OCI-LY7 (cell line): Measurements from ENCODE around the gene UBL4A. TPM values are rescaled to one million over a fixed set of nuclear protein-coding genes. Genes with fewer than 3 reads are reported as not detected.
A peak's percentile ranks its signal among the peaks of the same experiment; 100 is the strongest.

Experiments
- BruUV-seq: library from RNA; stranded (reverse); fragments of 400-500 nt; replicated peaks from 2 replicates; lab custom pipeline; 2021; lab: Mats Ljungman, UMichigan
- CTCF ChIA-PET: fragments of 300-600 bp; sonication (Branson Sonifier 250); formaldehyde crosslinking; loops from one replicate; lab custom pipeline; 2022; ENCODE audit warnings: antibody characterized with exemption; ENCODE audit not compliant: unreplicated experiment; lab: Charles Lee
- POLR2A ChIA-PET: fragments of 300-600 bp; sonication (Branson Sonifier 250); formaldehyde crosslinking; loops from one replicate; lab custom pipeline; 2022; ENCODE audit warnings: antibody characterized with exemption; lab: Charles Lee
- DNase-seq: peaks from one replicate; pipeline ENCODE4 v3.0.0-alpha.2; 2015; ENCODE audit warnings: low spot score
- H2AFZ ChIP-seq: fragments of 200-600 bp; sonication (generic), shearing (Covaris generic); 2 replicates; pipeline ENCODE4 v1.6.1; 2014; ENCODE audit warnings: mild to moderate bottlenecking, antibody characterized with exemption, low read length, moderate library complexity
- H3K27ac ChIP-seq: fragments of 200-600 bp; sonication (generic); 2 replicates; pipeline ENCODE4 v1.5.1; 2014; ENCODE audit warnings: mixed run types, low read depth, mild to moderate bottlenecking, moderate library complexity, low read length, inconsistent platforms; ENCODE audit not compliant: poor library complexity, severe bottlenecking
- H3K36me3 ChIP-seq: fragments of 200-600 bp; sonication (generic); 2 replicates; pipeline ENCODE4 v1.6.1; 2014; ENCODE audit warnings: mild to moderate bottlenecking, antibody characterized with exemption, low read length, moderate library complexity, mixed read lengths; ENCODE audit not compliant: insufficient read depth
- H3K4me1 ChIP-seq: fragments of 200-600 bp; sonication (generic); 2 replicates; pipeline ENCODE4 v1.5.1; 2014; ENCODE audit warnings: mild to moderate bottlenecking, low read length; ENCODE audit not compliant: insufficient read depth, poor library complexity, severe bottlenecking
- H3K4me2 ChIP-seq: fragments of 200-600 bp; sonication (generic); 2 replicates; pipeline ENCODE4 v1.6.1; 2014; ENCODE audit warnings: mild to moderate bottlenecking, low read length
- H3K4me3 ChIP-seq: fragments of 200-600 bp; sonication (generic); 2 replicates; pipeline ENCODE4 v1.5.1; 2014; ENCODE audit warnings: mild to moderate bottlenecking, low read depth, low read length; ENCODE audit not compliant: poor library complexity, severe bottlenecking
- H3K79me2 ChIP-seq: fragments of 200-600 bp; sonication (generic); 2 replicates; pipeline ENCODE4 v1.6.1; 2016; ENCODE audit warnings: low read depth, mild to moderate bottlenecking, low read length, moderate library complexity, mixed read lengths; ENCODE audit not compliant: insufficient read depth
- H3K9me2 ChIP-seq: fragments of 200-600 bp; sonication (generic); 2 replicates; pipeline ENCODE4 v1.6.1; 2016; ENCODE audit warnings: mild to moderate bottlenecking, low read length, mixed read lengths; ENCODE audit not compliant: insufficient read depth
- H3K9me3 ChIP-seq: fragments of 200-600 bp; sonication (generic); 2 replicates; pipeline ENCODE4 v1.6.1; 2014; ENCODE audit warnings: mild to moderate bottlenecking, mixed run types, low read length, mixed read lengths
- H4K20me1 ChIP-seq: fragments of 200-600 bp; sonication (generic); 2 replicates; pipeline ENCODE4 v1.6.1; 2014; ENCODE audit warnings: mild to moderate bottlenecking, antibody characterized with exemption, low read length, moderate library complexity, mixed read lengths; ENCODE audit not compliant: insufficient read depth
- EZH2phosphoT487 ChIP-seq: fragments of 200-600 bp; sonication (generic); IDR thresholded peaks from 2 replicates; pipeline ENCODE4 v1.6.1; 2018; ENCODE audit warnings: low read depth, borderline replicate concordance, mild to moderate bottlenecking, mixed run types, antibody characterized with exemption, low read length, moderate library complexity, mixed read lengths
- intact Hi-C: fragments of 100-400 bp; cut with micrococcal nuclease; formaldehyde crosslinking; loops from one replicate; pipeline ENCODE4 v1.10.0; 2022; ENCODE audit not compliant: unreplicated experiment
- total RNA-seq, 2 experiments: library from RNA; depleted of rRNA in 1 of 2; stranded (reverse); fragments of >200 nt in 1 of 2; shearing (Covaris generic) in 1 of 2; gene quantifications; 2 replicates each; pipeline ENCODE4 v1.2.3, GENCODE V29; 2014 to 2022
- TF ChIP-seq, protein P1 (sequence below): fragments of 200-600 bp; sonication (generic); conservative IDR thresholded peaks from 2 replicates; pipeline ENCODE4 v1.5.1; 2014; ENCODE audit warnings: mild to moderate bottlenecking, antibody characterized with exemption, low read length, moderate library complexity, mixed read lengths

UBL4A gene
- total RNA-seq, 2 experiments from 2014 or later = 49.7 to 89.9 TPM

DNA sequence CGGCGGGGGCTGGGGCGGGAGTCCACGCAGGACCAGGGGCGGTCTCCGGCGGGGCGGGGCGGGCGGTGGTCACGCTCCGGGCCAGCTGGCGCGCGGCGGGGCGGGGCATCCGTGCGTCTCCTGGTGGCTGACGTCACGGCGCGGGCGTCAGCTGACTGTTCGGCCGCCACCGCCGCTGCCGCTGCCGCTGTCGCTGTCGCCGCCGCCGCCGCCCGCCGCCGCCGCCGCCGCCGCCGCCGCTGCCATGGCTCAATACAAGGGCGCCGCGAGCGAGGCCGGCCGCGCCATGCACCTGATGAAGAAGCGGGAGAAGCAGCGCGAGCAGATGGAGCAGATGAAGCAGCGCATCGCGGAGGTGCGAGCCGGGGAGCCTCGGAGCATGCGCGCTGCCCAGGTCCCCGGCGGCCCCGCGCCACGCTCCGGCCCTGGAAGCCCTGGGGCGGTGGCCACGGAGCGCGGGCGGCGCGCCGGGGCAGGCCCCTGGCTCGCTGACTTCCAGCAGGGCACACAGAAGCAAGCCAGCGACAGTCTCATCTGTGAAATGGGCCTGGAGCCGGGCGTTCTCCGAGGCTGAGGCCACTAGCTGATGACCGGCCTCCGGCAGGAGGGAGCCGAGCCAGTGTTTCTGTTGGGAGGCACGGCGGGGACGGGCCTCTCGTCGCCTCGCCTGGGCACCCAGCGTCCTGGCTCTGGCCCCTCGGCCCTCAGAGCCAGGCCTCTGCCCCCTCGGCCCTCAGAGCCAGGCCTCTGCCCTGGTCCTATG, 42.2 kb downstream of the UBL4A start, which contains the start of gene FAM50A:
Gene FAM50A, plus strand, starts transcription at position 150 of the 763 bp plus-strand sequence. Its CDS starts 95 bp downstream, at position 245.
- TF ChIP-seq, protein P1, sequence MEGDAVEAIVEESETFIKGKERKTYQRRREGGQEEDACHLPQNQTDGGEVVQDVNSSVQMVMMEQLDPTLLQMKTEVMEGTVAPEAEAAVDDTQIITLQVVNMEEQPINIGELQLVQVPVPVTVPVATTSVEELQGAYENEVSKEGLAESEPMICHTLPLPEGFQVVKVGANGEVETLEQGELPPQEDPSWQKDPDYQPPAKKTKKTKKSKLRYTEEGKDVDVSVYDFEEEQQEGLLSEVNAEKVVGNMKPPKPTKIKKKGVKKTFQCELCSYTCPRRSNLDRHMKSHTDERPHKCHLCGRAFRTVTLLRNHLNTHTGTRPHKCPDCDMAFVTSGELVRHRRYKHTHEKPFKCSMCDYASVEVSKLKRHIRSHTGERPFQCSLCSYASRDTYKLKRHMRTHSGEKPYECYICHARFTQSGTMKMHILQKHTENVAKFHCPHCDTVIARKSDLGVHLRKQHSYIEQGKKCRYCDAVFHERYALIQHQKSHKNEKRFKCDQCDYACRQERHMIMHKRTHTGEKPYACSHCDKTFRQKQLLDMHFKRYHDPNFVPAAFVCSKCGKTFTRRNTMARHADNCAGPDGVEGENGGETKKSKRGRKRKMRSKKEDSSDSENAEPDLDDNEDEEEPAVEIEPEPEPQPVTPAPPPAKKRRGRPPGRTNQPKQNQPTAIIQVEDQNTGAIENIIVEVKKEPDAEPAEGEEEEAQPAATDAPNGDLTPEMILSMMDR = no peak
- TF ChIP-seq EZH2phosphoT487 = no peak
- Histone ChIP-seq H3K9me3 (no peaks in the 10 kb centered on the region), H3K9me2 (no peaks in the 10 kb centered on the region), H2AFZ (no peak within 1 kb of the TSS), H3K4me1 (peaks cover 13% of the 10 kb centered on the region), H3K27ac (no peak within 1 kb of the TSS), H3K4me2 (peak within 1 kb of the TSS; percentile 84), H3K79me2 (no peaks in the 10 kb centered on the region), H4K20me1 (no peaks in the 10 kb centered on the region), H3K4me3 (peak within 1 kb of the TSS; percentile 69), H3K36me3 (peaks cover 19% of the 10 kb centered on the region; the same call in 1 of the 2 replicates)
- intact Hi-C loops = no loop called here
- peak; percentile 62 for DNase-seq
- ChIA-PET CTCF (no interaction called here), POLR2A (interaction anchor here (0.6 kb wide), 1 partner anchor 41 kb away, joined by 3 read pairs; no protein-coding TSS in a partner anchor)
- BruUV-seq = no TSS peak

DNA sequence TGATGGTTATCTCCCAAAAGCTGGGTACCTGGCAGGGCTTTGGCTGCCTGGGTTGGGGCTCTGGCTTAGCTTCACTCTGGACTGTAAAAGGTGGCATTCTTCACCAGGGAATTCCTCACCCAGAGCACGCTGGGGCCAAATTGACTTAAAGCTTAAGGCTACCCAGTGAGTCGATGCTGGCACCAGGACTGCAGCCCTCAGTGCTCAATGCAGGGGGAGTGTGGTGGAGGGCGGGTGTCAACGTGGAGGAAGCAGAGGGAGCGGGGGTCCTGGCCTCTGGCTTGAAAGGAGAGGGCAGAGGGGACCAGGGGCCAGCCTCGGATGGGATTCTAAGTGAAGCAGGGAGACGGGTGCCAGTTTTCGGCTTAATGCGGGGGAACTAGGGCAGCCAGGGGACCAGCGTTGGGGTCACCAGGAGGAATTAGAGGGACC, 42.9 kb downstream of the UBL4A start:
- H3K27ac ChIP-seq = no peak overlapping the region
- no peak overlapping the region for H2AFZ ChIP-seq
- POLR2A ChIA-PET = interaction anchor here (0.6 kb wide), 1 partner anchor 40 kb away, joined by 3 read pairs; no protein-coding TSS in a partner anchor
- CTCF ChIA-PET = no interaction called here
- no peaks in the 10 kb centered on the region for H4K20me1 ChIP-seq
- TF ChIP-seq EZH2phosphoT487 = no peak
- TF ChIP-seq, protein P1 = no peak
- peaks cover 7% of the 10 kb centered on the region; the same call in 1 of the 2 replicates for H3K79me2 ChIP-seq
- H3K4me1 ChIP-seq = peaks cover 15% of the 10 kb centered on the region
- no TSS peak for BruUV-seq
- peak overlapping the region; percentile 69 for H3K4me3 ChIP-seq
- peaks cover 26% of the 10 kb centered on the region; the same call in 1 of the 2 replicates for H3K36me3 ChIP-seq
- no peak for DNase-seq
- H3K9me3 ChIP-seq = no peaks in the 10 kb centered on the region
- H3K9me2 ChIP-seq = no peaks in the 10 kb centered on the region
- intact Hi-C loops = no loop called here
- peak overlapping the region; percentile 84 for H3K4me2 ChIP-seq
